DOHH2 (cell line): Measurements from ENCODE around the gene STEAP4.

Source experiments
- H3F3A ChIP-seq: fragments of 200-600 bp; sonication (generic), shearing (Covaris generic); 2 replicates; pipeline ENCODE4 v1.6.0; 2016; ENCODE audit warnings: antibody characterized with exemption, mild to moderate bottlenecking; ENCODE audit not compliant: control insufficient read depth, insufficient read depth
- H3K27ac ChIP-seq: fragments of 200-600 bp; sonication (generic); 2 replicates; pipeline ENCODE4 v1.5.1; 2014; ENCODE audit warnings: low read depth, mild to moderate bottlenecking, low read length, moderate library complexity
- H3K27me3 ChIP-seq: fragments of 200-600 bp; sonication (generic); 2 replicates; pipeline ENCODE4 v1.6.1; 2014; ENCODE audit warnings: mild to moderate bottlenecking, low read length, mixed read lengths; ENCODE audit not compliant: control insufficient read depth
- H3K36me3 ChIP-seq: fragments of 200-600 bp; sonication (generic); 2 replicates; pipeline ENCODE4 v1.6.1; 2014; ENCODE audit warnings: mild to moderate bottlenecking, low read length, moderate library complexity, mixed read lengths; ENCODE audit not compliant: control insufficient read depth
- H3K4me1 ChIP-seq: fragments of 200-600 bp; sonication (generic); 2 replicates; pipeline ENCODE4 v1.6.1; 2014; ENCODE audit warnings: mild to moderate bottlenecking, low read length, mixed read lengths; ENCODE audit not compliant: control insufficient read depth
- H3K4me2 ChIP-seq: fragments of 200-600 bp; sonication (generic); 2 replicates; pipeline ENCODE4 v1.6.0; 2014; ENCODE audit warnings: mild to moderate bottlenecking, low read length, moderate library complexity
- H3K4me3 ChIP-seq: fragments of 200-600 bp; sonication (generic); 2 replicates; pipeline ENCODE4 v1.5.1; 2014; ENCODE audit warnings: mild to moderate bottlenecking, low read length, mixed read lengths
- H3K79me2 ChIP-seq: fragments of 200-600 bp; sonication (generic); 2 replicates; pipeline ENCODE4 v1.6.1; 2014; ENCODE audit warnings: mild to moderate bottlenecking, low read length, mixed read lengths; ENCODE audit not compliant: control insufficient read depth
- H3K9me2 ChIP-seq: fragments of 200-600 bp; sonication (generic); replicated peaks from 2 replicates; pipeline ENCODE4 v1.6.1; 2014; ENCODE audit warnings: mild to moderate bottlenecking, low read length, mixed read lengths; ENCODE audit not compliant: control insufficient read depth
- H3K9me3 ChIP-seq: fragments of 200-600 bp; sonication (generic); 2 replicates; pipeline ENCODE4 v1.6.1; 2014; ENCODE audit warnings: antibody characterized with exemption, low read length, mixed read lengths; ENCODE audit not compliant: control insufficient read depth, insufficient read depth
- H4K20me1 ChIP-seq: fragments of 200-600 bp; sonication (generic); 2 replicates; pipeline ENCODE4 v1.6.0; 2014; ENCODE audit warnings: low read depth, mild to moderate bottlenecking, antibody characterized with exemption, low read length, moderate library complexity; ENCODE audit not compliant: control insufficient read depth, insufficient read depth
- EZH2phosphoT487 ChIP-seq: fragments of 200-600 bp; sonication (generic); IDR thresholded peaks from 2 replicates; pipeline ENCODE4 v1.6.1; 2017; ENCODE audit warnings: borderline replicate concordance, mild to moderate bottlenecking, antibody characterized with exemption, low read length, moderate library complexity, mixed read lengths
- TF ChIP-seq, protein P1 (sequence below): fragments of 200-600 bp; sonication (generic); IDR thresholded peaks from one replicate; pipeline ENCODE4 v1.5.1; 2014; ENCODE audit warnings: antibody characterized with exemption, mild to moderate bottlenecking, low read depth, low read length; ENCODE audit not compliant: poor library complexity, severe bottlenecking

STEAP4 gene

DNA sequence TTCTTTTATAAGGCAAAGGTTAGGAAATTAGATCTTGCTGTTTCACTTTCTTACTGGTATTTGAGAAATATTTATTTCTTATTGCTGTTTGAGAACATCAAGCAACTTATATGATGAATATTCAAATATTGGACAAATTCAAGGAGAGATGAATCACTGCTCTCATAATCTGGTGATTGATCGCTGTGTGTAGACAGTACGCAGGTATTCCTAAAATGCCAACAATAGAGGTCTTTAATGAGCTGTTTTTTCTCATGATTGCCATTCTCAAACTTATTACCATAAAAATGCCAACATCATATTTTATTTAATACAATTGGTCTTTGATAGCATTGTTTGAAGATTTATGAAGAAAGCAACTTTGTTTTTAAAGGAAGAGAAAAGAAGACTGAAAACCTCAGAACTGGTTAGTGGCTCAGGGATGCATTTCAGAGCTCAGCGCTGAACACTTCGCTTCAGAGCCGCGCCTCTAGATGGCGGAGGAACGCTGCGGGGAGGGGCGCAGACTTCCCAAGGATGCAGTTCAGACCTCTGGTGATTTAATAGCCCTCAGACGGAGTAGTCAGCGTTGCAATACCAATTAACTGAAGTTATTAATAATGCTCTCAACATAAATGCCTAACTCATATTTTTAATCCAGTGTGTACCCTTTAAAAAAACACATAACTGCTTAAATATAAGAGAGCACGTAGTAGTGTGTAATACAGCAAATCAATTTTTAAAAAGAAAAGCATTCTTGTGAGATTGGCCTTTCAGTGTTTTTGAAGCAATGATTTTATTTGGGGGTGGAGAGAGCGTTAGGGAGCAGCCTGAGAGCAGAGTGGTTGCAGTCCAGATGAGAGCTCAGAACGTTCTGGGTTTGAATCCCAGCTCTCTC lies 38.5 kb upstream of the STEAP4 start:
- H3K4me2 ChIP-seq = no peak overlapping the region

GRCh38 chr7:88344271-88344670 lies 37.6 kb upstream of the STEAP4 start:
- no peaks in the 10 kb centered on the region for H4K20me1 ChIP-seq
- H3K27me3 ChIP-seq = 0 out of 2 replicates have a peak, but pooled peaks cover 3% of the 10 kb centered on the region
- no peaks in the 10 kb centered on the region for H3K9me2 ChIP-seq
- no peak overlapping the region for H3K4me2 ChIP-seq
- no peak for TF ChIP-seq EZH2phosphoT487
- TF ChIP-seq, protein P1, sequence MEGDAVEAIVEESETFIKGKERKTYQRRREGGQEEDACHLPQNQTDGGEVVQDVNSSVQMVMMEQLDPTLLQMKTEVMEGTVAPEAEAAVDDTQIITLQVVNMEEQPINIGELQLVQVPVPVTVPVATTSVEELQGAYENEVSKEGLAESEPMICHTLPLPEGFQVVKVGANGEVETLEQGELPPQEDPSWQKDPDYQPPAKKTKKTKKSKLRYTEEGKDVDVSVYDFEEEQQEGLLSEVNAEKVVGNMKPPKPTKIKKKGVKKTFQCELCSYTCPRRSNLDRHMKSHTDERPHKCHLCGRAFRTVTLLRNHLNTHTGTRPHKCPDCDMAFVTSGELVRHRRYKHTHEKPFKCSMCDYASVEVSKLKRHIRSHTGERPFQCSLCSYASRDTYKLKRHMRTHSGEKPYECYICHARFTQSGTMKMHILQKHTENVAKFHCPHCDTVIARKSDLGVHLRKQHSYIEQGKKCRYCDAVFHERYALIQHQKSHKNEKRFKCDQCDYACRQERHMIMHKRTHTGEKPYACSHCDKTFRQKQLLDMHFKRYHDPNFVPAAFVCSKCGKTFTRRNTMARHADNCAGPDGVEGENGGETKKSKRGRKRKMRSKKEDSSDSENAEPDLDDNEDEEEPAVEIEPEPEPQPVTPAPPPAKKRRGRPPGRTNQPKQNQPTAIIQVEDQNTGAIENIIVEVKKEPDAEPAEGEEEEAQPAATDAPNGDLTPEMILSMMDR = no peak
- H3K4me3 ChIP-seq = no peak overlapping the region
- H3K27ac ChIP-seq = no peak overlapping the region
- no peaks in the 10 kb centered on the region for H3K36me3 ChIP-seq
- peaks cover 5% of the 10 kb centered on the region; the same call in 1 of the 2 replicates for H3K4me1 ChIP-seq
- H3K79me2 ChIP-seq = no peaks in the 10 kb centered on the region
- no peaks in the 10 kb centered on the region for H3F3A ChIP-seq
- no peaks in the 10 kb centered on the region for H3K9me3 ChIP-seq

More for the DNA sequence above, 38.5 kb upstream of the STEAP4 start:
- no peaks in the 10 kb centered on the region for H3F3A ChIP-seq
- H3K27me3 ChIP-seq = 0 out of 2 replicates have a peak, but pooled peaks cover 3% of the 10 kb centered on the region
- no peak overlapping the region for H3K27ac ChIP-seq
- peaks cover 5% of the 10 kb centered on the region; the same call in 1 of the 2 replicates for H3K4me1 ChIP-seq
- H3K79me2 ChIP-seq = no peaks in the 10 kb centered on the region
- H3K36me3 ChIP-seq = no peaks in the 10 kb centered on the region
- TF ChIP-seq, protein P1 = no peak
- TF ChIP-seq EZH2phosphoT487 = no peak
- H3K9me3 ChIP-seq = no peaks in the 10 kb centered on the region
- H4K20me1 ChIP-seq = no peaks in the 10 kb centered on the region
- H3K9me2 ChIP-seq = no peaks in the 10 kb centered on the region
- no peak overlapping the region for H3K4me3 ChIP-seq

GRCh38 chr7:88339195-88339922 lies 32.7 kb upstream of the STEAP4 start:
- TF ChIP-seq, protein P1 = no peak
- no peak for TF ChIP-seq EZH2phosphoT487
- Histone ChIP-seq H3K36me3 (no peaks in the 10 kb centered on the region), H3K27ac (no peak overlapping the region), H3K9me2 (no peaks in the 10 kb centered on the region), H4K20me1 (no peaks in the 10 kb centered on the region), H3K9me3 (no peaks in the 10 kb centered on the region), H3K79me2 (no peaks in the 10 kb centered on the region), H3K4me3 (no peak overlapping the region), H3F3A (no peaks in the 10 kb centered on the region), H3K27me3 (no peaks in the 10 kb centered on the region), H3K4me2 (no peak overlapping the region), H3K4me1 (no peaks in the 10 kb centered on the region)
